ENCODE data around the gene SPATA20. TPM values are rescaled to one million over a fixed set of nuclear protein-coding genes. Genes with fewer than 3 reads are reported as not detected.

The SPATA20 gene
- total and polyA plus RNA-seq, 2 of the 4 experiments (the other 2 are of a cell fraction) = 17.0 to 35.0 TPM

DNA sequence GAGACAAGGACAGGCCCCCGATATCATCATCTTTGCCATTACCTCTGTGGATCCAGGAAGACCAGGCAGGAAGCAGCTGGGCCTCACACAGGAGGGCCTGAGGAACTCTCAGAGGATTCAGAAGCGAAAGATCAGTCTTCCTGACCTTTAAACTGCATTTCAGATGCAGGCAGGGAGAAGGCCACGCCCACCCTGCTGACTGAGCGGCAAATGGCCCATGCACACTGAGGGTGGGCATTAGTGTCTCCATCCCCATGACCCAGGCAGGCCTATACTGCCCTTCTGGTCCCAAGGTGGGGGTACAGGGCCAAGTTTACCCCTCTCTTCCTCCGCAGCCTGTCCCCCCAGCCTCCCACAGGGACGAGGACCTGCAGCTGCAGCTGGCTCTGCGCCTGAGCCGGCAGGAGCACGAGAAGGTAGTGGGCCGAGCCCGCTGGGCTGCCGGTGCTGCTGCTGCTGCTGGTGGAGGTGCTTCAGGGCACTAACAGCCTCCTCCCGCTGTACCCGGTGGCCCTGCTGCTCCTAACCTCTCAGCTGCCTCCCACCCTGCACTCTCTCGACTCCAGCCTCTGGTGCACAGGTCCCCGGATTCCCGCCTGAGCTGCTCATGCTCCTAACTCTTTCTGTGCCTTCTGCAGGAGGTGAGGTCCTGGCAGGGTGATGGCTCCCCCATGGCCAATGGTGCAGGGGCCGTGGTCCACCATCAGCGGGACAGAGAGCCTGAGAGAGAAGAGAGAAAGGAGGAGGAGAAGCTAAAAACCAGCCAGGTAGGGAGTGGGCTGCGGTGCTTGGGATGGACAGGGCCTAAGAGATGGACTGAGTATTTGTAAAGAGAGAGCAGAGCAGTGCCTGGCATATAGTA is 8.2 kb upstream of the SPATA20 start:
- Histone ChIP-seq H3K79me1 (ENCODE audit: low read depth in 1 of 2, low read length in 2 of 2) (peaks cover 0 to 7% of the 10 kb centered on the region in 2 experiments; a peak in 2 of 4 replicates), H2AK5ac (ENCODE audit: low read depth, low read length) (no peak overlapping the region), H3K9me3 (ENCODE audit: control insufficient read depth, insufficient read depth, low read length) (no peaks in the 10 kb centered on the region), H3K4ac (ENCODE audit: low read depth, low read length) (no peak overlapping the region), H2BK120ac (ENCODE audit: low read depth, low read length) (no peak overlapping the region), H3K27ac (ENCODE audit: insufficient read depth, low read length) (no peak overlapping the region), H2BK15ac (ENCODE audit: low read depth, low read length) (no peak overlapping the region), H3K18ac (ENCODE audit: low read depth, low read length) (no peak overlapping the region), H3K56ac (ENCODE audit: extremely low read depth, insufficient read depth, low read length) (no peak overlapping the region), H3K4me2 (ENCODE audit: low read depth, low read length) (no peak overlapping the region), H3K9ac (ENCODE audit: low read depth, low read length) (no peak overlapping the region), H3K14ac (replicated peaks; ENCODE audit: low read depth, low read length) (no peak overlapping the region), H2AK9ac (replicated peaks; ENCODE audit: low read depth, low read length, poor library complexity) (no peak overlapping the region), H4K5ac (ENCODE audit: low read depth, low read length) (no peak overlapping the region), H3K4me3 (ENCODE audit: insufficient read depth, low read depth, low read length) (no peak overlapping the region), H3K36me3 (ENCODE audit: control insufficient read depth, insufficient read depth, low read length) (no peaks in the 10 kb centered on the region), H4K91ac (ENCODE audit: insufficient read depth, low read depth, low read length) (no peak overlapping the region), H4K8ac (ENCODE audit: low read depth in 2 of 2, low read length in 2 of 2) (no peak overlapping the region), H4K20me1 (ENCODE audit: insufficient read depth, low read length) (no peaks in the 10 kb centered on the region), H2BK5ac (ENCODE audit: low read depth, low read length, poor library complexity, severe bottlenecking) (no peak overlapping the region), H3K27me3 (ENCODE audit: control insufficient read depth, insufficient read depth, low read length) (no peaks in the 10 kb centered on the region; the same call in 1 of the 2 replicates), H3K4me1 (ENCODE audit: control insufficient read depth, insufficient read depth, low read length) (peaks cover 17% of the 10 kb centered on the region; the same call in 1 of the 2 replicates), H2AFZ (replicated peaks; ENCODE audit: low read length, poor library complexity) (no peak overlapping the region), H3K23ac (ENCODE audit: low read depth, low read length) (no peak overlapping the region), H3K9me1 (ENCODE audit: insufficient read depth, low read length) (peaks cover 4% of the 10 kb centered on the region), H2BK20ac (ENCODE audit: low read depth, low read length) (no peak overlapping the region)
- ChIA-PET CTCF (no interaction called here), POLR2A (ENCODE audit: unreplicated experiment) (interaction anchor here (0.6 kb wide), 1 partner anchor 381 kb away, joined by 3 read pairs; no protein-coding TSS in a partner anchor)
- WGBS, 2 experiments (ENCODE audit: extremely low coverage in 2 of 2, insufficient read length in 1 of 2) = 62% methylated on average over 10 of the region's 20 CpGs; no CpG with 5 or more reads in 1 of the 2 experiments
- no TSS peak for BruUV-seq (replicated peaks)
- ATAC-seq (ENCODE audit: low read depth) (no peak), DNase-seq (no peak)
- TF ChIP-seq RAD21 (IDR thresholded peaks at IDR 0.05; ENCODE audit: low read length) (no peak), RCOR1 (IDR thresholded peaks at IDR 0.05; ENCODE audit: insufficient replicate concordance, low read length) (no peak), SMC3 (IDR thresholded peaks at IDR 0.05; ENCODE audit: low read depth, low read length) (no peak), NFE2L2 (IDR thresholded peaks at IDR 0.05; ENCODE audit: low read depth, low read length) (no peak), USF2 (IDR thresholded peaks at IDR 0.05; ENCODE audit: low read depth, low read length) (no peak), RFX5 (IDR thresholded peaks at IDR 0.05; ENCODE audit: low read depth, low read length) (no peak), CHD1 (IDR thresholded peaks at IDR 0.05; ENCODE audit: low read depth, low read length) (no peak), POLR2A (IDR thresholded peaks at IDR 0.05; ENCODE audit: low read depth, low read length) (no peak), CEBPB (IDR thresholded peaks at IDR 0.05; ENCODE audit: low read depth, low read length) (no peak)
- TF ChIP-seq, protein P1, sequence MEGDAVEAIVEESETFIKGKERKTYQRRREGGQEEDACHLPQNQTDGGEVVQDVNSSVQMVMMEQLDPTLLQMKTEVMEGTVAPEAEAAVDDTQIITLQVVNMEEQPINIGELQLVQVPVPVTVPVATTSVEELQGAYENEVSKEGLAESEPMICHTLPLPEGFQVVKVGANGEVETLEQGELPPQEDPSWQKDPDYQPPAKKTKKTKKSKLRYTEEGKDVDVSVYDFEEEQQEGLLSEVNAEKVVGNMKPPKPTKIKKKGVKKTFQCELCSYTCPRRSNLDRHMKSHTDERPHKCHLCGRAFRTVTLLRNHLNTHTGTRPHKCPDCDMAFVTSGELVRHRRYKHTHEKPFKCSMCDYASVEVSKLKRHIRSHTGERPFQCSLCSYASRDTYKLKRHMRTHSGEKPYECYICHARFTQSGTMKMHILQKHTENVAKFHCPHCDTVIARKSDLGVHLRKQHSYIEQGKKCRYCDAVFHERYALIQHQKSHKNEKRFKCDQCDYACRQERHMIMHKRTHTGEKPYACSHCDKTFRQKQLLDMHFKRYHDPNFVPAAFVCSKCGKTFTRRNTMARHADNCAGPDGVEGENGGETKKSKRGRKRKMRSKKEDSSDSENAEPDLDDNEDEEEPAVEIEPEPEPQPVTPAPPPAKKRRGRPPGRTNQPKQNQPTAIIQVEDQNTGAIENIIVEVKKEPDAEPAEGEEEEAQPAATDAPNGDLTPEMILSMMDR (conservative IDR thresholded peaks at IDR 0.05; ENCODE audit: low read depth, low read length) = no peak
- dilution Hi-C loops (cut with HindIII; ENCODE audit: low sequenced_read_pairs, unreplicated experiment) (no loop called here), in situ Hi-C loops (cut with MboI; ENCODE audit: low sequenced_read_pairs) (no loop called here), intact Hi-C loops (cut with micrococcal nuclease) (no loop called here)
